Measurements from ENCODE around the gene ARHGAP32. TPM values are rescaled to one million over a fixed set of nuclear protein-coding genes. Genes with fewer than 3 reads are reported as not detected.
"Not testable (repeated sequence)": the region's sequence is repeated elsewhere in the genome, so short reads cannot be mapped to it uniquely, and the experiment has no call there.

Gene ARHGAP32
- total RNA-seq, 1 experiment from 2014 or later, result 22.0 TPM

DNA sequence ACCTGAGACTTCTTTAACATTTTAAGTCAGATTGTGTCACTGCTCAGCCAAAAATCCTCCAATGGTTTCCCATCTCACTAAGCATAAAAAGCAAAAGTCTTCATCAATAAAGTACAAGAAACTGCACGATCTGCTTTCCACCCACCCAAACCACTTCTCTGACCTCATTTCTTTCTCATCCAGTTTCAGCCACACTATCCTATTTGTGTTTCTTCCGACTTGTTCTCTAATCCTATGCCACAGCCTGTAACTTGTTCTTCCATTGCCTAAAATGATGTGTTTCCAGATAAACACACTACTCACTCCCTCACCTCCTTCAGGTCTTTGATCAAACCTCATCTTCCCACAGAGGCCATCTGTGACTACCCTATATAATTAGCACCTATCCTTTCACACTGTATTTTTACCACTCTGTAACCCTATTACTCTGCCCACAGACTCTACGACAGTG is 28.4 kb downstream of the ARHGAP32 start:
- H3K4me1 ChIP-seq (ENCODE audit: insufficient read depth, low read length), result no peaks in the 10 kb centered on the region
- H3K36me3 Mint-ChIP-seq (ENCODE audit: insufficient read depth in 1 of 3, low read depth in 3 of 3), result peaks cover 30 to 50% (median 31%) of the 10 kb centered on the region in 3 experiments
- H4K5ac ChIP-seq (ENCODE audit: insufficient read length, low read depth, low read length), result no peak overlapping the region
- peaks cover 18 to 25% of the 10 kb centered on the region in 2 experiments for H3K9me3 Mint-ChIP-seq
- no peak overlapping the region for H2BK5ac ChIP-seq (ENCODE audit: insufficient read length, low read length)
- no peak overlapping the region for H4K8ac ChIP-seq (replicated peaks; ENCODE audit: insufficient read length, low read depth, low read length)
- no peak overlapping the region for H2BK12ac ChIP-seq (ENCODE audit: insufficient read length, low read depth, low read length)
- no peak overlapping the region for H2BK15ac ChIP-seq (ENCODE audit: low read depth, low read length)
- no peak overlapping the region for H3K27ac ChIP-seq (ENCODE audit: insufficient read length, low read depth, low read length)
- H3K56ac ChIP-seq (ENCODE audit: insufficient read length, low read depth, low read length), result no peak overlapping the region
- no peaks in the 10 kb centered on the region for H3K9me3 ChIP-seq (ENCODE audit: control insufficient read depth, low read depth, low read length)
- no peaks in the 10 kb centered on the region for H3K23me2 ChIP-seq (ENCODE audit: insufficient read length, low read depth, low read length, poor library complexity, severe bottlenecking)
- peaks cover 6 to 16% of the 10 kb centered on the region in 2 experiments for H3K4me1 Mint-ChIP-seq
- no peak overlapping the region for H3K4me3 Mint-ChIP-seq
- H3K27ac Mint-ChIP-seq, result peak overlapping the region in 1 of 3 experiments; percentile 1; a peak in 1 of 7 replicates
- no peak overlapping the region for H2AK5ac ChIP-seq (ENCODE audit: insufficient read length, low read length)
- no peak overlapping the region for H3K4me2 ChIP-seq (ENCODE audit: insufficient read depth, insufficient read length, low read length)
- no peaks in the 10 kb centered on the region for H3K79me2 ChIP-seq (ENCODE audit: insufficient read depth, low read length)
- H2BK120ac ChIP-seq (ENCODE audit: low read depth, low read length, poor library complexity, severe bottlenecking), result no peak overlapping the region
- no peaks in the 10 kb centered on the region for H4K20me1 ChIP-seq (ENCODE audit: control insufficient read depth, insufficient read depth, insufficient read length)
- no peak overlapping the region for H3K4ac ChIP-seq (ENCODE audit: low read depth, low read length)
- H3T11ph ChIP-seq (ENCODE audit: low read length), result no peak overlapping the region
- no peak overlapping the region for H3K9ac ChIP-seq (ENCODE audit: extremely low read depth, insufficient read length, low read length)
- no peak overlapping the region for H2BK20ac ChIP-seq (ENCODE audit: low read depth, low read length, poor library complexity, severe bottlenecking)
- H3K18ac ChIP-seq (ENCODE audit: insufficient read length, low read depth, low read length), result no peak overlapping the region
- no peak overlapping the region for H3K23ac ChIP-seq (ENCODE audit: insufficient read length, low read depth, low read length)
- H3K27me3 Mint-ChIP-seq (ENCODE audit: low read depth), result no peaks in the 10 kb centered on the region
- no peaks in the 10 kb centered on the region for H3K79me1 ChIP-seq (ENCODE audit: insufficient read depth, low read depth, low read length, poor library complexity, severe bottlenecking)
- no CpG with 5 or more reads among the region's 3 CpGs for WGBS (ENCODE audit: extremely low coverage, insufficient read length, low lambda C conversion rate)
- no peak overlapping the region for H3K14ac ChIP-seq (ENCODE audit: insufficient read depth, low read length)
- no peak overlapping the region for H4K91ac ChIP-seq (ENCODE audit: insufficient read length, low read depth, low read length)
- H3K27me3 ChIP-seq (ENCODE audit: insufficient read depth, low read length), result no peaks in the 10 kb centered on the region
- TF ChIP-seq, protein P1, sequence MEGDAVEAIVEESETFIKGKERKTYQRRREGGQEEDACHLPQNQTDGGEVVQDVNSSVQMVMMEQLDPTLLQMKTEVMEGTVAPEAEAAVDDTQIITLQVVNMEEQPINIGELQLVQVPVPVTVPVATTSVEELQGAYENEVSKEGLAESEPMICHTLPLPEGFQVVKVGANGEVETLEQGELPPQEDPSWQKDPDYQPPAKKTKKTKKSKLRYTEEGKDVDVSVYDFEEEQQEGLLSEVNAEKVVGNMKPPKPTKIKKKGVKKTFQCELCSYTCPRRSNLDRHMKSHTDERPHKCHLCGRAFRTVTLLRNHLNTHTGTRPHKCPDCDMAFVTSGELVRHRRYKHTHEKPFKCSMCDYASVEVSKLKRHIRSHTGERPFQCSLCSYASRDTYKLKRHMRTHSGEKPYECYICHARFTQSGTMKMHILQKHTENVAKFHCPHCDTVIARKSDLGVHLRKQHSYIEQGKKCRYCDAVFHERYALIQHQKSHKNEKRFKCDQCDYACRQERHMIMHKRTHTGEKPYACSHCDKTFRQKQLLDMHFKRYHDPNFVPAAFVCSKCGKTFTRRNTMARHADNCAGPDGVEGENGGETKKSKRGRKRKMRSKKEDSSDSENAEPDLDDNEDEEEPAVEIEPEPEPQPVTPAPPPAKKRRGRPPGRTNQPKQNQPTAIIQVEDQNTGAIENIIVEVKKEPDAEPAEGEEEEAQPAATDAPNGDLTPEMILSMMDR (conservative IDR thresholded peaks at IDR 0.05), result no peak
- no peak for DNase-seq
- H2AFZ ChIP-seq (ENCODE audit: low read length), result no peak overlapping the region

DNA sequence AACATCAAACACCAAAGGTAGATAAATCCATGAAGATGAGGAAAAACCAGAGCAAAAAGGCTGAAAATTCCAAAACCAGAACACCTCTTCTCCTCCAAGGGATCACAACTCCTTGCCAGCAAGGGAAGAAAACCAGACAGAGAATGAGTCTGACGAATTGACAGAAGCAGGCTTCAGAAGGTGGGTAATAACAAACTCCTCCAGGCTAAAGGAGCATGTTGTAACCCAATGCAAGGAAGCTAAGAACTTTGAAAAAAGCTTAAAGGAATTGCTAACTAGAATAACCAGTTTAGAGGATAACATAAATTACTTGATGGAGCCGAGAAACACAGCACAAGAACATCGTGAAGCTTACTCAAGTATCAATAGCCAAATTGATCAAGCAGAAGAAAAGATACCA is 35.0 kb downstream of the ARHGAP32 start:
- H4K5ac ChIP-seq (ENCODE audit: insufficient read length, low read depth, low read length); H2BK120ac ChIP-seq (ENCODE audit: low read depth, low read length, poor library complexity, severe bottlenecking); H3K4me3 Mint-ChIP-seq; H3K4me2 ChIP-seq (ENCODE audit: insufficient read depth, insufficient read length, low read length); H3K79me1 ChIP-seq (ENCODE audit: insufficient read depth, low read depth, low read length, poor library complexity, severe bottlenecking); H4K91ac ChIP-seq (ENCODE audit: insufficient read length, low read depth, low read length); DNase-seq; H3K18ac ChIP-seq (ENCODE audit: insufficient read length, low read depth, low read length); H3K27ac Mint-ChIP-seq; H2BK15ac ChIP-seq (ENCODE audit: low read depth, low read length); H3T11ph ChIP-seq (ENCODE audit: low read length); H3K9me3 ChIP-seq (ENCODE audit: control insufficient read depth, low read depth, low read length); H2BK20ac ChIP-seq (ENCODE audit: low read depth, low read length, poor library complexity, severe bottlenecking); H3K9ac ChIP-seq (ENCODE audit: extremely low read depth, insufficient read length, low read length); H3K4me1 ChIP-seq (ENCODE audit: insufficient read depth, low read length); H3K23ac ChIP-seq (ENCODE audit: insufficient read length, low read depth, low read length); H4K20me1 ChIP-seq (ENCODE audit: control insufficient read depth, insufficient read depth, insufficient read length); H2AK5ac ChIP-seq (ENCODE audit: insufficient read length, low read length); H3K27ac ChIP-seq (ENCODE audit: insufficient read length, low read depth, low read length); H3K79me2 ChIP-seq (ENCODE audit: insufficient read depth, low read length); H2BK12ac ChIP-seq (ENCODE audit: insufficient read length, low read depth, low read length); H2BK5ac ChIP-seq (ENCODE audit: insufficient read length, low read length); H3K23me2 ChIP-seq (ENCODE audit: insufficient read length, low read depth, low read length, poor library complexity, severe bottlenecking); H3K27me3 ChIP-seq (ENCODE audit: insufficient read depth, low read length); H3K14ac ChIP-seq (ENCODE audit: insufficient read depth, low read length); H3K56ac ChIP-seq (ENCODE audit: insufficient read length, low read depth, low read length); H3K27me3 Mint-ChIP-seq (ENCODE audit: low read depth); H4K8ac ChIP-seq (replicated peaks; ENCODE audit: insufficient read length, low read depth, low read length); H3K4ac ChIP-seq (ENCODE audit: low read depth, low read length); H2AFZ ChIP-seq (ENCODE audit: low read length): not testable (repeated sequence)
- peaks cover 16 to 19% of the 10 kb centered on the region in 2 experiments for H3K9me3 Mint-ChIP-seq
- H3K4me1 Mint-ChIP-seq, result peaks cover 27 to 29% of the 10 kb centered on the region in 2 experiments
- WGBS (ENCODE audit: extremely low coverage, insufficient read length, low lambda C conversion rate), result no CpG with 5 or more reads among the region's 3 CpGs
- H3K36me3 Mint-ChIP-seq (ENCODE audit: insufficient read depth in 1 of 3, low read depth in 3 of 3), result peaks cover 15 to 48% (median 30%) of the 10 kb centered on the region in 3 experiments
